K562 (cell line): ENCODE results near the gene FAM177B. TPM values are rescaled to one million over a fixed set of nuclear protein-coding genes. Genes with fewer than 3 reads are reported as not detected.

ENCODE experiments used
- EZH2 ChIP-seq: IDR thresholded peaks from 2 replicates; pipeline ENCODE4 v1.6.1; 2012; ENCODE audit warnings: low read depth, mild to moderate bottlenecking, inconsistent platforms, low read length, borderline replicate concordance
- KLF6 ChIP-seq: fragments of 250-450 bp; sonication (Bioruptor Pico); IDR thresholded peaks from 2 replicates; pipeline ENCODE4 v1.4.0; 2020; ENCODE audit warnings: mild to moderate bottlenecking, moderate library complexity, borderline replicate concordance
- MYBL2 ChIP-seq, 2 experiments: fragments of 450-650 bp in 1 of 2; sonication (generic) in 1 of 2; formaldehyde crosslinking in 1 of 2; IDR thresholded peaks; 2 replicates each; pipeline versions ENCODE4 v1.6.1 to v1.8.1; 2017 to 2022; ENCODE audit warnings: borderline replicate concordance in 1 of 2, inconsistent platforms in 1 of 2, low read depth in 1 of 2, mild to moderate bottlenecking in 1 of 2, missing genetic modification reagents in 1 of 2, moderate library complexity in 1 of 2
- NCOA2 ChIP-seq, 2 experiments: fragments of 450-650 bp; IDR thresholded peaks; 2 replicates each; pipeline ENCODE4 v1.6.1; 2018; ENCODE audit warnings: mild to moderate bottlenecking in 2 of 2, moderate library complexity in 1 of 2; ENCODE audit not compliant: partially characterized antibody in 2 of 2
- NFRKB ChIP-seq: fragments of 450-650 bp; IDR thresholded peaks from 2 replicates; pipeline ENCODE4 v1.6.1; 2016; ENCODE audit warnings: low read depth
- NR1H2 ChIP-seq: sonication (generic); formaldehyde crosslinking; IDR thresholded peaks from 2 replicates; pipeline ENCODE4 v1.4.0; 2020; ENCODE audit warnings: mild to moderate bottlenecking, missing genetic modification reagents
- PPARD ChIP-seq: fragments of 250-450 bp; sonication (Bioruptor Pico); IDR thresholded peaks from 2 replicates; pipeline ENCODE4 v1.8.0; 2022; ENCODE audit warnings: inconsistent platforms, mild to moderate bottlenecking, moderate library complexity
- TCF7 ChIP-seq: sonication (generic); IDR thresholded peaks from 2 replicates; pipeline ENCODE4 v1.6.1; 2016; ENCODE audit warnings: antibody characterized with exemption, borderline replicate concordance
- polyA plus RNA-seq, 8 experiments: library from polyadenylated mRNA; depleted of rRNA in 4 of 8; stranded (reverse) in 5 of 8; unstranded in 3 of 8; fragments of >200 nt; fragmentation: Nextera tagmentation in 2 of 8; fragmentation: Illumina TruSeq in 1 of 8; extraction: Ambion mirVana in 2 of 8; extraction: Trizol in 1 of 8; gene quantifications; 2 replicates each; pipeline versions ENCODE4 v1.2.1 to v1.2.3, GENCODE V29; 2011 to 2014; ENCODE audit warnings: inconsistent platforms in 1 of 8, missing spikeins in 1 of 8
- total RNA-seq, 7 experiments: library from RNA; depleted of rRNA in 6 of 7; stranded (reverse); fragments of >200 nt in 6 of 7; fragmentation: Illumina TruSeq in 2 of 7; extraction: Trizol in 2 of 7; gene quantifications; 2 replicates each; pipeline versions ENCODE4 v1.2.1 to v1.2.3, GENCODE V29; 2011 to 2021; ENCODE audit warnings: low replicate concordance in 1 of 7
- TF ChIP-seq, protein P1 (sequence below): fragments of 450-650 bp; IDR thresholded peaks from 2 replicates; pipeline ENCODE4 v1.6.1; 2016; ENCODE audit warnings: missing biosample characterization, missing genetic modification characterization
- TF ChIP-seq, protein P2 (sequence below), 2 experiments: fragments of 450-650 bp in 1 of 2; sonication (generic) in 1 of 2; formaldehyde crosslinking in 1 of 2; IDR thresholded peaks; 2 replicates each; pipeline versions ENCODE4 v1.7.1 to v1.9.0; 2016 to 2022; ENCODE audit warnings: inconsistent platforms in 1 of 2, mild to moderate bottlenecking in 1 of 2, missing genetic modification reagents in 1 of 2
- TF ChIP-seq, protein P3 (sequence below): sonication (generic); formaldehyde crosslinking; IDR thresholded peaks from 2 replicates; pipeline ENCODE4 v1.4.0; 2020; ENCODE audit warnings: mild to moderate bottlenecking, missing genetic modification reagents
- TF ChIP-seq, protein P4 (sequence below): sonication (generic); formaldehyde crosslinking; IDR thresholded peaks from 2 replicates; pipeline ENCODE4 v1.8.1; 2022; ENCODE audit warnings: missing genetic modification reagents

Gene FAM177B
- total and polyA plus RNA-seq, 9 of the 15 experiments (the other 6 are each of a cell fraction or from before 2014, with no cell fraction given) = not detected

DNA sequence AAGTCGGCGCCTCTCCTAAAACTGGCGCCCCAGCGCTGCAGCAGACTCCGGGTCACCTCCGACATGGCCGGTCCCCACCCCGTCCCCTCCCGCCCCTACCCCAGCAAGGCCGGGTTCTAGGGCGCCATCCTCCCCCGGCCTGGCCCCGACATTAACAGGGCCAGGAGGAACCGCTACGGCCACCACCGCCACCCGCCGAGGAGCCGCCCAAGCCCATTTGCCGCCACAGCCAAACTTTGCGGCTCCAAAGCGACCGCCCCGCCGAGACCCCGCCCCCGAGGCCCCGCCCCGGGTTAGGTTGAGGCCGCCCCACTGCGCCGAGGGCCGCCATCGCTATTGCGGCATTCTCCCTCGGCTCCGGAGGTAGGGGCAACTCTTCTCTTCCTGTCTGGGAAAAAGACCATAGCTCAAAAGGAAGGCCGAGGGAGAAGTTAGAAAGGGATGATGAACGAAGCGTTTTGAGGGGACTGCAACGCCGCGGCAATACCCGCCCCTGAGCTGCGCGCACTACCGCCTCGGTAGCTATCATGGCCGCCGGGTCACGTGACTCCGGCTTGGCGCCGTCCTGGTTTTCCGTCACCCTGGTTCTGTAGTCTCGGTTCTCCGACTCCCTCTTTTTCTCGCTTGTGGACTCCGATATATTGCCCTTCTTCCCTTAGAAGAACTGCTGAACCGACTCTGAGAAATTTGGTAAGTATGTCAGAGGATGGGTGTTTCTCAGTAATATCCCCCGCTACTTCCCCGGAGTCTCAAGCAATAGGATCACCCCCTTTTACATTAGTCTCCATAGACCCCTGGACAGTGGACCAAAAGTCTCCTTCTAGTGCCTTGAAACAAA lies 24.5 kb upstream of the FAM177B start, which contains the start of the genes AIDA and BROX (continued):
- TF ChIP-seq, protein P1, sequence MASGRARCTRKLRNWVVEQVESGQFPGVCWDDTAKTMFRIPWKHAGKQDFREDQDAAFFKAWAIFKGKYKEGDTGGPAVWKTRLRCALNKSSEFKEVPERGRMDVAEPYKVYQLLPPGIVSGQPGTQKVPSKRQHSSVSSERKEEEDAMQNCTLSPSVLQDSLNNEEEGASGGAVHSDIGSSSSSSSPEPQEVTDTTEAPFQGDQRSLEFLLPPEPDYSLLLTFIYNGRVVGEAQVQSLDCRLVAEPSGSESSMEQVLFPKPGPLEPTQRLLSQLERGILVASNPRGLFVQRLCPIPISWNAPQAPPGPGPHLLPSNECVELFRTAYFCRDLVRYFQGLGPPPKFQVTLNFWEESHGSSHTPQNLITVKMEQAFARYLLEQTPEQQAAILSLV (tag) = peak; percentile 66
- TF ChIP-seq, protein P2, sequence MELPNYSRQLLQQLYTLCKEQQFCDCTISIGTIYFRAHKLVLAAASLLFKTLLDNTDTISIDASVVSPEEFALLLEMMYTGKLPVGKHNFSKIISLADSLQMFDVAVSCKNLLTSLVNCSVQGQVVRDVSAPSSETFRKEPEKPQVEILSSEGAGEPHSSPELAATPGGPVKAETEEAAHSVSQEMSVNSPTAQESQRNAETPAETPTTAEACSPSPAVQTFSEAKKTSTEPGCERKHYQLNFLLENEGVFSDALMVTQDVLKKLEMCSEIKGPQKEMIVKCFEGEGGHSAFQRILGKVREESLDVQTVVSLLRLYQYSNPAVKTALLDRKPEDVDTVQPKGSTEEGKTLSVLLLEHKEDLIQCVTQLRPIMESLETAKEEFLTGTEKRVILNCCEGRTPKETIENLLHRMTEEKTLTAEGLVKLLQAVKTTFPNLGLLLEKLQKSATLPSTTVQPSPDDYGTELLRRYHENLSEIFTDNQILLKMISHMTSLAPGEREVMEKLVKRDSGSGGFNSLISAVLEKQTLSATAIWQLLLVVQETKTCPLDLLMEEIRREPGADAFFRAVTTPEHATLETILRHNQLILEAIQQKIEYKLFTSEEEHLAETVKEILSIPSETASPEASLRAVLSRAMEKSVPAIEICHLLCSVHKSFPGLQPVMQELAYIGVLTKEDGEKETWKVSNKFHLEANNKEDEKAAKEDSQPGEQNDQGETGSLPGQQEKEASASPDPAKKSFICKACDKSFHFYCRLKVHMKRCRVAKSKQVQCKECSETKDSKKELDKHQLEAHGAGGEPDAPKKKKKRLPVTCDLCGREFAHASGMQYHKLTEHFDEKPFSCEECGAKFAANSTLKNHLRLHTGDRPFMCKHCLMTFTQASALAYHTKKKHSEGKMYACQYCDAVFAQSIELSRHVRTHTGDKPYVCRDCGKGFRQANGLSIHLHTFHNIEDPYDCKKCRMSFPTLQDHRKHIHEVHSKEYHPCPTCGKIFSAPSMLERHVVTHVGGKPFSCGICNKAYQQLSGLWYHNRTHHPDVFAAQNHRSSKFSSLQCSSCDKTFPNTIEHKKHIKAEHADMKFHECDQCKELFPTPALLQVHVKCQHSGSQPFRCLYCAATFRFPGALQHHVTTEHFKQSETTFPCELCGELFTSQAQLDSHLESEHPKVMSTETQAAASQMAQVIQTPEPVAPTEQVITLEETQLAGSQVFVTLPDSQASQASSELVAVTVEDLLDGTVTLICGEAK (IDR thresholded peaks at IDR 0.05) = no peak
- TF ChIP-seq, protein P2 (CRISPR knock-in tag; IDR thresholded peaks at IDR 0.05) = no peak
- TF ChIP-seq TCF7 (0 out of 2 replicates have a peak, but pooled peaks have one; percentile 8), EZH2 (no peak), NFRKB (peak; percentile 96), NR1H2 (CRISPR knock-in tag) (no peak), MYBL2 (IDR thresholded peaks at IDR 0.05; ENCODE audit: low read depth) (peak; percentile 66; the same call in 1 of the 2 replicates), MYBL2 (CRISPR knock-in tag; IDR thresholded peaks at IDR 0.05; ENCODE audit: borderline replicate concordance) (no peak), NCOA2 (IDR thresholded peaks at IDR 0.05; ENCODE audit: partially characterized antibody in 2 of 2) (no peak), PPARD (no peak), KLF6 (CRISPR knock-in tag) (peak; percentile 80; the same call in 1 of the 2 replicates)
- TF ChIP-seq, protein P3, sequence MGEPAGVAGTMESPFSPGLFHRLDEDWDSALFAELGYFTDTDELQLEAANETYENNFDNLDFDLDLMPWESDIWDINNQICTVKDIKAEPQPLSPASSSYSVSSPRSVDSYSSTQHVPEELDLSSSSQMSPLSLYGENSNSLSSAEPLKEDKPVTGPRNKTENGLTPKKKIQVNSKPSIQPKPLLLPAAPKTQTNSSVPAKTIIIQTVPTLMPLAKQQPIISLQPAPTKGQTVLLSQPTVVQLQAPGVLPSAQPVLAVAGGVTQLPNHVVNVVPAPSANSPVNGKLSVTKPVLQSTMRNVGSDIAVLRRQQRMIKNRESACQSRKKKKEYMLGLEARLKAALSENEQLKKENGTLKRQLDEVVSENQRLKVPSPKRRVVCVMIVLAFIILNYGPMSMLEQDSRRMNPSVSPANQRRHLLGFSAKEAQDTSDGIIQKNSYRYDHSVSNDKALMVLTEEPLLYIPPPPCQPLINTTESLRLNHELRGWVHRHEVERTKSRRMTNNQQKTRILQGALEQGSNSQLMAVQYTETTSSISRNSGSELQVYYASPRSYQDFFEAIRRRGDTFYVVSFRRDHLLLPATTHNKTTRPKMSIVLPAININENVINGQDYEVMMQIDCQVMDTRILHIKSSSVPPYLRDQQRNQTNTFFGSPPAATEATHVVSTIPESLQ (CRISPR knock-in tag) = no peak; the same call in 1 of the 2 replicates
- TF ChIP-seq, protein P4, sequence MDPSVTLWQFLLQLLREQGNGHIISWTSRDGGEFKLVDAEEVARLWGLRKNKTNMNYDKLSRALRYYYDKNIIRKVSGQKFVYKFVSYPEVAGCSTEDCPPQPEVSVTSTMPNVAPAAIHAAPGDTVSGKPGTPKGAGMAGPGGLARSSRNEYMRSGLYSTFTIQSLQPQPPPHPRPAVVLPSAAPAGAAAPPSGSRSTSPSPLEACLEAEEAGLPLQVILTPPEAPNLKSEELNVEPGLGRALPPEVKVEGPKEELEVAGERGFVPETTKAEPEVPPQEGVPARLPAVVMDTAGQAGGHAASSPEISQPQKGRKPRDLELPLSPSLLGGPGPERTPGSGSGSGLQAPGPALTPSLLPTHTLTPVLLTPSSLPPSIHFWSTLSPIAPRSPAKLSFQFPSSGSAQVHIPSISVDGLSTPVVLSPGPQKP (CRISPR knock-in tag) = no peak
